PFSK-1 (cell line): Measurements from ENCODE around the gene DAZL.

Source experiments
- FOXP2 ChIP-seq: optimal IDR thresholded peaks from 2 replicates; pipeline ENCODE3; 2011; ENCODE audit warnings: borderline replicate concordance, control low read depth, inconsistent platforms; ENCODE audit not compliant: insufficient read depth; ENCODE audit errors: extremely low read length, extremely low read depth
- TAF1 ChIP-seq: IDR thresholded peaks from 2 replicates; pipeline ENCODE4 v1.6.1; 2012; ENCODE audit warnings: low read length, control low read depth, borderline replicate concordance; ENCODE audit not compliant: insufficient read depth

- TF ChIP-seq FOXP2 (no peak), TAF1 (no peak)
These were observed 3.7 kb downstream of the DAZL start for GRCh38 chr3:16601537-16602005.
